RPMI8226 (cell line): ENCODE data around the gene LRP6.

Experiments used
- DNase-seq: peaks from one replicate; pipeline ENCODE4 v3.0.0-alpha.2; 2015

LRP6 gene

DNA sequence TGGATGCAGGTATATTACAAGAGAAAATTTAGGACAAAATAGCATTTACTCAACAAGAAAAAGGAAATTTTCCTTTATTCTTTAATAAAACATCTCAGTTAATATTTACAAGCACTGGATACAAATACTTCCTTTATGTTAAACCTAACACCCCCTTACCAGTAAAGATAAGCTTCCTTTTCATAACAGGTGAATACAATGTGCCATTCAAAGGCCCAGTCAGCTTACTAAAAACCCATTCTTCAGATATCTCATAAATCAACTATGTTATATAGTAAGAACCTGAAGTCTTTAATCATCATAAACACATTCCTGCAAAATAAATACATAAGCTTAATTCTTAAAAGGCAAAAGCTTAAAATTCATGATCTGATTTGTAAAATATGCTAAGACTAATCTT is 52.6 kb downstream of the LRP6 start:
- DNase-seq: no peak

- DNase-seq: no peak
Measured at GRCh38 chr12:12212769-12213168, 54.1 kb downstream of the LRP6 start.

GRCh38 chr12:12210983-12211382 is 55.9 kb downstream of the LRP6 start:
- DNase-seq: no peak

- no peak for DNase-seq
Measured at GRCh38 chr12:12210416-12210815, 56.4 kb downstream of the LRP6 start.

- no peak for DNase-seq
Measured at GRCh38 chr12:12209675-12210074, 57.2 kb downstream of the LRP6 start.

DNA sequence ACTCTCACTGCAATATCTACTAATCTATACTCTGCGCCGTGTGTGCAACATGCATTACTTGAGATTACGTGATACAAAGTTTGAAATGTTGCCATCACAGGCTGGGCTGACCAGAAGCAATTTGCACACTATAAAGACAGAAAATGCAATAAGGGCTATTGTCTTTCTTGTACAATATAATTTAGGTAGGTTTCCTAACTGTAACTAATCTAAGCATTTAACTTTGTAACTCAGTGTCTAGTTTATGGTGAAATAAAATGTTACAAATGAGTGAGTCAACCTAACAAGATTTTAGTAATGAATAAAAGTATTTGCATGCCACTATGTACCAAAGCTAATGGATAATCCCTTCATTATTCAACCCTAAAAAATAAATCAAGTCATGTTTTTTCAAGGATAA is 57.8 kb downstream of the LRP6 start:
- DNase-seq: no peak

- DNase-seq: no peak
Measured at GRCh38 chr12:12207746-12208145, 59.1 kb downstream of the LRP6 start.

DNA sequence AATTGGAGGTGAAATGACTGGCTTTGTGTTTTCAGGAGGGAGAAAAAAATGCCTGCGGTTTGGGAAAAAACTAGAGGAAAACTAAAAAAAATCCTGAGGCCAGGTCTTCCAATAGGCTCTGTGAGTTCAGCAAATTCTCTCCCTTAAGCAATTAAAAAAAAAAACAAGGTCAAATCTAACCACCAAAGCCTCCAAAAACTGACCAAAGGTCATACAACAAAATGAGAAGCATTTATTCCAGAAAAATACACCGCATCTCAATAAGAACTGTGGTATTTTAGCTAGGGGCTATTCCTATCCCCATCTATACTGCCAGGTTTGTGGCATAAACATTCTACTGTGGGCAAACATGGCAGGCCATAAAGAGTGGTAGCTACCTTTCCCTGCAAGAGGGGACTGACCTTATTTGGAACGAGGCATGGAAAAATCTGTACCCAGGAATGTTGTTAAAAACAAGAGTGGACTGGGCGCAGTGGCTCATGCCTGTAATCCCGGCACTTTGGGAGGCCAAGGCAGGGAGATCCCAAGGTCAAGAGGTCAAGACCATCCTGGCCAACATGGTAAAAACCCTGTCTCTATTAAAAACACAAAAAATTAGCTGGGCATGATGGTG is 60.0 kb downstream of the LRP6 start:
- DNase-seq: no peak

DNA sequence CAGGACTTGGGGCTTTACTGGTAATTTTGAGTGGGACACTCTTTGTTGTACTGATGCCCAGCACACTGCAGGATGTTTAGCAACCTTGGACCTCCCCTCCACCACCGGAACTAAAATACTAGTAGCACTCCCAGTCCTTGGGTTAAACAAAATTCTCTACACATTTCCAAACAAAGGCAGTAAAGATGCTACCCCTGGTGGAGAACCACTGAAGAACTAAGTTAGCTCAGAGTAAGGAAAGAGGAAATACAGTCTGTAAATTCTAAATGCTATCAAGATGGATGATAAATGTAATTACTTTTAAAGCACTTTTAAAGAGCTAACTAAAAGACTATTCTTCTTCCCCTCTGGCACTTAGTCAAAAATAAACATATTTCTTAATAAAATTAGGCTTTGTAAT is 64.1 kb downstream of the LRP6 start:
- DNase-seq: no peak

DNA sequence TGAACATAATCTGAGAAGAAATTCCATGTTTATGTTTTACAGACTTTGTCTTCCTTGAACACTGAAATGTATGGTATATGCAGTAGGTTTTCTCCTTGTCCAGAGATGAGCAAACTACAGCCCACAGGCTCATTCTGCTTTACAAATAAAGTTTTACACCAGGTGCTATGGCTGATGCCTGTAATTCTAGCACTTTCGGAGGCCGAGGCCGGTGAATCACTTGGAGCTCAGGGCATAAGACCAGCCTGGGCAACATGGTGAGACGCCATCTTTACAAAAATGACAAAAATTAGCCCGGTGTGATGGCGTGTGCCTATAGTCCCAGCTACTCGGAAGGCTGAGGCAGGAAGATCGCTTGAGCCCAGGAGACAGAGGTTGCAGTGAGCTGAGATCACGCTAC is 64.7 kb downstream of the LRP6 start:
- DNase-seq: no peak

GRCh38 chr12:12201274-12201758 is 65.5 kb downstream of the LRP6 start:
- DNase-seq: no peak

GRCh38 chr12:12200363-12200762 is 66.5 kb downstream of the LRP6 start:
- DNase-seq: no peak

- DNase-seq: no peak
Measured at GRCh38 chr12:12198124-12198523, 68.7 kb downstream of the LRP6 start.

- no peak for DNase-seq
Measured at GRCh38 chr12:12197128-12197527, 69.7 kb downstream of the LRP6 start.

DNA sequence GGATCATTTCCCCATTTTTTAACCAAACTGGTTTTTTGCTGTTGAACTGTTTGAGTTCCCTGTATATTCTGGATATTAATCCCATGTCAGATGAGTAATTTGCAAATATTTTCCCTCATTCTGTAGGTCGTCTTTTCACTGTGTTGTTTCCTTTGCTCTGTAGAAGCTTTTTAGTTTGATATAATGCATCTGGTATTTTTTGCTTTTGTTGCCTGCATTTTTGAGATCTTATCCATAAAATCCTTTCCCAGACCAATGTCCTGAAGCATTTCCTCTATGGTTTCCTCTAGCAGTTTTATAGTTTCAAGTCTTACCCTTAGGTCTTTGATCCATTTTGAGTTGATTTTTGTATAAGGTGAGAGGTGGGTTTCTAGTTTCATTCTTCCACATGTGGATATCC is 71.3 kb downstream of the LRP6 start:
- no peak for DNase-seq

DNA sequence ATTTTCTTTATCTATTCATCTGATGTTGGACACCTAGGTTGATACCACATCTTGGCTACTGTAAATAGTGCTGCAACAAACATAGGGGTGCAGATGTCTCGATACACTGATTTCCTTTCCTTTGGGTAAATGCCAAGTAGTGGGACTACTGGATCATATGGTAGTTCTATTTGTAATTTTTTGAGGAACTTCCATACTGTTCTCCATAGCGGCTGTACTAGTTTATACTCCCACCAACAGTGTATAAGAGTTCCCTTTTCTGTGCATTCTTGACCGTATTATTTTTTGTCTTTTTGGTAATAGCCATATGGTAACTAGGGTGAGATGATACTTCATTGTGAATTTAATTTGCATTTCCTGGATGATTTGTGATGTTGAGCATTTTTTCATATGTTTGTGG is 71.8 kb downstream of the LRP6 start:
- no peak for DNase-seq

DNA sequence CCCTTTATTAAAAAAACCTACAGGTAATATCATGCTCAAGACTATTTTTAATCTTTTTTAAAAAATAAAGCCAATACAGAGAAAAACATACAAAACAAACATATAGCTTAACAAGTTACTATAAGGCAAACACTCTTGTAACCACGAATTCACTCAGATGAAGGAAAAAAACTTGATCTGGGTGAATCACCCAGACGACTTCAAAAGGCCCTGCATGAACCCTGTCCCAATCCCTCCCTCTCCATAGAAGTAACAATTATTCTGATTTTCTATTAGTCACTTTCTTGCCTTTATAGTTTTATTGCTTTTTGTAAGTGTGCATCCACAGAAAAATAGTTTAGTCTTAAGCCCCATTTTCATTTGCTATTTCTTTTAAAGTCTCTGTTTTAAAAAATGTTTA is 72.6 kb downstream of the LRP6 start:
- no peak for DNase-seq

- DNase-seq: no peak
Measured at GRCh38 chr12:12191008-12191407, 75.8 kb downstream of the LRP6 start.

DNA sequence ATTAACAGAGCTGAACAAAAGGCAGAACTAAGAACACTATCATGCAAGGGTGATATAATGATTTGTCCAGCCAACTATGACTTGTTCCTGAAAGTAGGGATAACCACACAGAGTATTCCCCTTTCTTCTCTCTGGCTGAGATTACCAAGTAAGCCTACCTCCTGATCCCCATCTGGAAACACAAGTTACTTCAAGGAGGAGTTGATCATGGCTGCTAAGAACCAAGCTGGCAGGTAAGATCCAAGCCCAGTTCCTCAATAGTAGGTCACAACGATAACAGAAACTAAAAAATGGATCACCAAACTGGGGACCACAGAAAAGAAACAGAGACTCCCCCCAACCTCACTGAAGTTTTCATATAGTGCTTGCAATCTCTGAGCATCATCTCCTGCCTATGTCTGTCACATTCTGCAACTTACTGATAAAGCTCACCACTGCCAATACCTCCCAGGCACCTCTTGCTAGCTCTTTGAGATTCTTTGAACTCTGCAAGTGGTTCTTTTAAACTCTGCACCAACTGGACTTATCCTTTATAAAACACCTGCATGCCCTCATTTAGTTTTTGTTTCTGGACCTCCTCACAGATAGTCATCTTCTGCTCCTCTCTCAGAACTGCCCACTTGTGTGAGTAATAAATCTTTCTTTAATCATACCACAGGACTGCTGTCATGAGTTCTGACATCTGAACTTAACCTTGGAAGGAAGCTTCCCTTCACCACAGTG is 76.6 kb downstream of the LRP6 start:
- DNase-seq: no peak

DNA sequence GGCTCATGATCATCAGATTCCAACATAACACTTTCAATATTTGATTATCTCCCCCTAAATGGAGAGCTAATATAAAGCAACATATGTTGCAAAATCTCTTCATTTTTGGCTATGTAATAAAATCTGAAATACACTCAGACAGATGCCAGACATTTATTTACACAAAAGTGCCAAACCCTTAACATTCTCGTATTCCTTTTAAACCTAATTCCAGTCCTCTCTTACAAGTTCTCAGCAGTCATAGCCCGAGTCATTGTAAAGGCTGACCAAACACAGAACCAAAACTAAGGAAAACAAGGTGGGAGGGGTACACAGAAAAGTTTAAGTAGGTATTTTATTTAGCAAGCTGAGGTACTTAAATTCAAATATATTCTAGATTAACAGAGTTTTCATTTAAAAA is 81.4 kb downstream of the LRP6 start:
- no peak for DNase-seq

DNA sequence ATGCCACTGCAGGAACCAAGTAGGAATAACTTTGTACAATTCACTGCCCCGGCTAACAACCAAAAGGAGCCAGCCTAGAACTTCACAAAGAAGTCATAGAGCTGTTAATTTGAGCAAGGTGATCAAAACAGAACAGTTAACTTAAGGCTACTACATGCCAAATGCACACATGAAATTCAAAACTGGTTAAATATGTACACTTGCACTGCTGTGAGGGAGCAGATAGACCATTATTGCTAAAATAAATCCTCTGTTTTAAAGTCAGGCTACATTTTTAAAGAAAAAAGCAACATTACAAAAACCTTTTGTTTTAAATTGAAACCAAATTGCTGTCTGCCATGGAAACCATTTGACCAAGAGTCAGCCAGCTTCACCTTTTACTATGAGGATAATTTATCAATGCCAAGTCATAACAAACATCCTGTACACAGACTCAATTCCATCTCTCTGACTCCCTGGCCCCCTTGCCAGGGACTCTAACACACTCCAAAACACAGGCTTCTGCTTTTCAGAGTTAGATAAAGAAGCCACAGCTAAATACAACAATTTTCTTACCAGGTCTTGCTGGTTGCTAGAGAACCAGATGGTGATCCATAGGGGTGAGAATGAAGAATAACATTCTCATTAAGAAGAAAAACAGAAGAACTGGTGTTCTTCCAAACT is 84.0 kb downstream of the LRP6 start:
- no peak for DNase-seq

DNA sequence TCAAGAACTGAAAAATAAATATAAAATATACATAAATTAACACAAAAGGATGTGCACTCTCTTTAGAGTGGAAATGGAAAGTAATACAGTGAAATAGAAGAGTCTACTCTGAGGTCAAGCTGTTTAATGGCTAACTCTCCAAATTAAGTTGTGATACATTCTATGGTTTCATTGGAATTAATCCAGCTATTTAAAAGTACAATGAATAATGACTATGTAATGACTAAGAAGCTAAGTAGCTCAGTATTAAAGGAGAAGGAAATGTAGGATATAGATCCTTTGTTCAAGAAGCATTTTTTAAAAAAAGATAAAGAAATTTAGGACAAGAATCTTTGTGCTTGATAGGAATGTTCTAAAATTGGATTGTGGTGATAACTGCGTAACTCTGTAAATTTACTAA is 85.3 kb downstream of the LRP6 start:
- no peak for DNase-seq

- DNase-seq: no peak
Measured at GRCh38 chr12:12180575-12180974, 86.3 kb downstream of the LRP6 start.

DNA sequence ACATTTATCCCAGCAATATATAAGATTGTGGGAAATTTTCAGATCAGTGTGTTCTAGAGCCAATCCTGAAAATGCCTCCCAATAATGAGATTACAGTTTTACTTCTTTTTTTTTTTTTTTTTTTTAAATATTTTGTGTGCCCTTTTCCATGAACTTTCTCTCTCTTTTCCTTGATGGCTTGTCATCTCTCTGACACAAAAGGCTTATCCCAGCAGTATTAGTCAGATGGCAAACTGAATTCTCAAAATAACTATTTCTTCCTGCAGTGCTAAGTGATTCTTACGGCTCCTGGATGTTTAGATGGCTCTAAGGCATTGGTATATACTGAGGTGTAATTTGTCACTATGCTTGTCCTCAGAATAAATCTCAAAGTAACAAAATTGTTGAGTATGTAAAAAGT is 86.7 kb downstream of the LRP6 start:
- no peak for DNase-seq
